ENCODE measurements around the gene GPC3. TPM values are rescaled to one million over a fixed set of nuclear protein-coding genes. Genes with fewer than 3 reads are reported as not detected.

GPC3 gene
- total and polyA plus RNA-seq, 2 experiments from 2014 or later: 36.8 to 60.1 TPM

DNA sequence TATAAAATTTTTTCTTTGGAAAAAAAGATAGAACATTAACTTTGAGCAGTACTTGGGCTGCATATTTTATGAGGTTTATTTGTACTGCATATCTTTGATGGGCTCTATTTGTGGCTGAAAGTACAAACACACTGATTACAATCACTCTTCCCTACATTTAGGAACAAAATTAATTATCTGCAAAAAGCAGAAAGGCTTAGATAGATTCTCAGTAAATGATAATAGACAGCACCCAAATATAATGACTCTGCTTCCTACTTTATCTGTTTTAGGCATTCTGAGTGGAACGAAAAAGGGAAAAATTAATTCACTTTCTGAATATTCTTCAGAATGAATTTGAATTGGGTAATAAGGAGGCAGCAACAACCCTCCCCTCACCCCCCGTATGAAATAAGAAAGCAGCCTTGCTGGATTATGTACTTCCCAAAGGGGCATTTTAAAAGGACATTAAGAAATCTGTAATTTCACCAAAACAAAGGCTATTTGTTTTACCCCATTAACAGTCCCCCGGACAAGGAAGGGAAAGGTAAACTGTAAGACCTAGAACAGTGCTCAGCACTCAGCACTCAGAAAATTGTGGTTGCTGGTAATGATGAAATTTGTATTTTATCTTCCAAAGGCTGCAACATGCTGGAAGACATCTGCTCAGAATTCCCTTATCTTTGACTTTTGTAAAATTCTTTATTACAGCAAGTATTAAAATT is 242.6 kb downstream of the GPC3 start (continued):
- TF ChIP-seq, protein P1, sequence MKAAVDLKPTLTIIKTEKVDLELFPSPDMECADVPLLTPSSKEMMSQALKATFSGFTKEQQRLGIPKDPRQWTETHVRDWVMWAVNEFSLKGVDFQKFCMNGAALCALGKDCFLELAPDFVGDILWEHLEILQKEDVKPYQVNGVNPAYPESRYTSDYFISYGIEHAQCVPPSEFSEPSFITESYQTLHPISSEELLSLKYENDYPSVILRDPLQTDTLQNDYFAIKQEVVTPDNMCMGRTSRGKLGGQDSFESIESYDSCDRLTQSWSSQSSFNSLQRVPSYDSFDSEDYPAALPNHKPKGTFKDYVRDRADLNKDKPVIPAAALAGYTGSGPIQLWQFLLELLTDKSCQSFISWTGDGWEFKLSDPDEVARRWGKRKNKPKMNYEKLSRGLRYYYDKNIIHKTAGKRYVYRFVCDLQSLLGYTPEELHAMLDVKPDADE (IDR thresholded peaks at IDR 0.05): no peak
- TF ChIP-seq JUNB (IDR thresholded peaks at IDR 0.05; ENCODE audit: unreplicated experiment): no peak
- no peak for TF ChIP-seq CREB1 (CRISPR knock-in tag; IDR thresholded peaks at IDR 0.05; ENCODE audit: low read depth)

DNA sequence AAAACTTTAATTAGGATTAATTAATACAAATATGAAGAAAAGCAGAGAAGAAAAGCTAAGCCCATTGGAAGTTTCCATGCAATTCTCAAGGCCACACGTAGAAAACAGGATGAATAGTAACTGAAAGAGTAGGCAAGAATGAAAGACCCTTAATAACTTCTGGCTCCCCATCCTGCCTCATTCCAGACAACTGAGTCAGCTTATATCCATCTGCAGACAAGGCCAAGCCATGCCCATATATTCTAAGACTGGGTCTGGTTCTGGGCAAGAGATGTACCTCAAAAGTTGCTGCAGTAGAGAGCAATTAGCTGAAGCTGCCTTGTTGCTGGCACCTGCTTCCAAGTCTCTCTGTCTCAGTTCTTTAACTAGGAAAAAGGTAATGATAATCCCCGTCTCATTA is 244.1 kb downstream of the GPC3 start:
- H3K4me3 ChIP-seq: no peak overlapping the region
- H2AFZ ChIP-seq: no peak overlapping the region
- no peaks in the 10 kb centered on the region for H3F3A ChIP-seq (replicated peaks; ENCODE audit: low read depth)
- H3K27me3 Mint-ChIP-seq (ENCODE audit: insufficient read depth, low read depth, poor library complexity): no peaks in the 10 kb centered on the region
- H3K4me1 Mint-ChIP-seq: peaks cover 5% of the 10 kb centered on the region; the same call in 2 of the 3 replicates
- TF ChIP-seq STAT1 (IDR thresholded peaks at IDR 0.05; ENCODE audit: unreplicated experiment): no peak
- TF ChIP-seq EZH2 (IDR thresholded peaks at IDR 0.05; ENCODE audit: low read depth, unreplicated experiment): no peak
- TF ChIP-seq ZNF114 (CRISPR knock-in tag; IDR thresholded peaks at IDR 0.05): no peak
- TF ChIP-seq NANOG (IDR thresholded peaks at IDR 0.05; ENCODE audit: borderline replicate concordance): no peak
- TF ChIP-seq ZNF331 (CRISPR knock-in tag; IDR thresholded peaks at IDR 0.05; ENCODE audit: low read depth): no peak
- TF ChIP-seq, protein P2, sequence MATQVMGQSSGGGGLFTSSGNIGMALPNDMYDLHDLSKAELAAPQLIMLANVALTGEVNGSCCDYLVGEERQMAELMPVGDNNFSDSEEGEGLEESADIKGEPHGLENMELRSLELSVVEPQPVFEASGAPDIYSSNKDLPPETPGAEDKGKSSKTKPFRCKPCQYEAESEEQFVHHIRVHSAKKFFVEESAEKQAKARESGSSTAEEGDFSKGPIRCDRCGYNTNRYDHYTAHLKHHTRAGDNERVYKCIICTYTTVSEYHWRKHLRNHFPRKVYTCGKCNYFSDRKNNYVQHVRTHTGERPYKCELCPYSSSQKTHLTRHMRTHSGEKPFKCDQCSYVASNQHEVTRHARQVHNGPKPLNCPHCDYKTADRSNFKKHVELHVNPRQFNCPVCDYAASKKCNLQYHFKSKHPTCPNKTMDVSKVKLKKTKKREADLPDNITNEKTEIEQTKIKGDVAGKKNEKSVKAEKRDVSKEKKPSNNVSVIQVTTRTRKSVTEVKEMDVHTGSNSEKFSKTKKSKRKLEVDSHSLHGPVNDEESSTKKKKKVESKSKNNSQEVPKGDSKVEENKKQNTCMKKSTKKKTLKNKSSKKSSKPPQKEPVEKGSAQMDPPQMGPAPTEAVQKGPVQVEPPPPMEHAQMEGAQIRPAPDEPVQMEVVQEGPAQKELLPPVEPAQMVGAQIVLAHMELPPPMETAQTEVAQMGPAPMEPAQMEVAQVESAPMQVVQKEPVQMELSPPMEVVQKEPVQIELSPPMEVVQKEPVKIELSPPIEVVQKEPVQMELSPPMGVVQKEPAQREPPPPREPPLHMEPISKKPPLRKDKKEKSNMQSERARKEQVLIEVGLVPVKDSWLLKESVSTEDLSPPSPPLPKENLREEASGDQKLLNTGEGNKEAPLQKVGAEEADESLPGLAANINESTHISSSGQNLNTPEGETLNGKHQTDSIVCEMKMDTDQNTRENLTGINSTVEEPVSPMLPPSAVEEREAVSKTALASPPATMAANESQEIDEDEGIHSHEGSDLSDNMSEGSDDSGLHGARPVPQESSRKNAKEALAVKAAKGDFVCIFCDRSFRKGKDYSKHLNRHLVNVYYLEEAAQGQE (IDR thresholded peaks at IDR 0.05; ENCODE audit: unreplicated experiment): no peak
- TF ChIP-seq, protein P1 (IDR thresholded peaks at IDR 0.05): no peak
- TF ChIP-seq EZH2phosphoT487 (IDR thresholded peaks at IDR 0.05; ENCODE audit: unreplicated experiment): no peak
- no peak for TF ChIP-seq POLR2AphosphoS5 (IDR thresholded peaks at IDR 0.05; ENCODE audit: low read depth)
- no peaks in the 10 kb centered on the region for H3K36me3 ChIP-seq (ENCODE audit: insufficient read depth)
- H3K27ac ChIP-seq (ENCODE audit: low read depth): no peak overlapping the region
- H3K79me2 ChIP-seq (replicated peaks; ENCODE audit: insufficient read depth): no peaks in the 10 kb centered on the region
- H3K4me1 ChIP-seq (ENCODE audit: insufficient read depth): no peaks in the 10 kb centered on the region
- H3K9me3 Mint-ChIP-seq: no peaks in the 10 kb centered on the region
- H3K4me2 ChIP-seq: no peak overlapping the region
- H3K4me3 Mint-ChIP-seq: no peak overlapping the region
- no peak overlapping the region for H3K27ac Mint-ChIP-seq
- no peaks in the 10 kb centered on the region for H3K27me3 ChIP-seq (ENCODE audit: insufficient read depth)
- H3K36me3 Mint-ChIP-seq (ENCODE audit: low read depth): no peaks in the 10 kb centered on the region
- DNase-seq (ENCODE audit: low spot score) (no peak), ATAC-seq (no peak)
- no peaks in the 10 kb centered on the region for H3K9me2 ChIP-seq (ENCODE audit: insufficient read depth)
- H4K20me1 ChIP-seq (replicated peaks; ENCODE audit: insufficient read depth): no peaks in the 10 kb centered on the region

Data from GM23338 (cell line).